Esophagus muscularis mucosa (tissue), 4 donors: ENCODE results near the gene CCN6. TPM values are rescaled to one million over a fixed set of nuclear protein-coding genes. Genes with fewer than 3 reads are reported as not detected.

ENCODE experiments used
- DNase-seq: peaks from one replicate; pipeline ENCODE4 v3.0.0-alpha.2; 2017; ENCODE audit errors: extremely low spot score
- H3K27ac ChIP-seq, 4 donors: fragments of 200-600 bp; sonication (generic); replicated peaks in 1 of 4; 1 replicate in 3 of 4; 2 replicates in 1 of 4; pipeline ENCODE4 v1.5.1; 2016 to 2019; ENCODE audit warnings: mild to moderate bottlenecking in 1 of 4
- H3K27me3 ChIP-seq, 4 donors: fragments of 200-600 bp; sonication (generic); one replicate each; pipeline versions ENCODE4 v1.5.1 to v1.6.0; 2016 to 2019
- H3K36me3 ChIP-seq, 4 donors: fragments of 200-600 bp; sonication (generic); one replicate each; pipeline ENCODE4 v1.5.1; 2016 to 2019
- H3K4me1 ChIP-seq, 4 donors: fragments of 200-600 bp; sonication (generic); one replicate each; pipeline ENCODE4 v1.5.1; 2016 to 2019
- H3K4me3 ChIP-seq, 4 donors: fragments of 200-600 bp; sonication (generic); 1 replicate in 2 of 4; 2 replicates in 2 of 4; pipeline ENCODE4 v1.5.1; 2016 to 2019; ENCODE audit warnings: mild to moderate bottlenecking in 4 of 4, moderate library complexity in 1 of 4
- H3K9me3 ChIP-seq, 4 donors: fragments of 200-600 bp; sonication (generic); 1 replicate in 3 of 4; 2 replicates in 1 of 4; pipeline ENCODE4 v1.5.1; 2016 to 2019
- EP300 ChIP-seq: sonication (generic); formaldehyde crosslinking; IDR thresholded peaks from one replicate; pipeline ENCODE4 v1.6.1; 2017; ENCODE audit warnings: antibody characterized with exemption
- POLR2A ChIP-seq: fragments of 450-650 bp; IDR thresholded peaks from one replicate; pipeline ENCODE4 v1.6.1; 2017; ENCODE audit warnings: antibody characterized with exemption, moderate library complexity, mild to moderate bottlenecking, low read depth
- POLR2AphosphoS5 ChIP-seq, 2 donors: sonication (generic); formaldehyde crosslinking; IDR thresholded peaks; one replicate each; pipeline ENCODE4 v1.6.1; 2017; ENCODE audit warnings: antibody characterized with exemption in 2 of 2
- WGBS: methylation state at CpG from one replicate; pipeline ENCODE4 v1.1.5; 2018; 5-methylcytosine and 5-hydroxymethylcytosine counted together
- intact Hi-C: fragments of 100-400 bp; cut with DNase I; formaldehyde crosslinking; loops from one replicate; pipeline ENCODE4 v1.15.1; 2023
- total RNA-seq, 4 donors: library from RNA; depleted of rRNA; stranded (reverse); fragments of >200 nt; gene quantifications; one replicate each; pipeline versions ENCODE4 v1.1.0 to v1.2.1, GENCODE V29; 2016
- TF ChIP-seq, protein P1 (sequence below), 3 experiments: fragments of 200-600 bp in 2 of 3; fragments of 450-650 bp in 1 of 3; sonication (generic) in 2 of 3; IDR thresholded peaks; one replicate each; pipeline ENCODE4 v1.5.1; 2017 to 2019; ENCODE audit warnings: antibody characterized with exemption in 3 of 3, mild to moderate bottlenecking in 2 of 3, moderate library complexity in 1 of 3

The CCN6 gene
- total RNA-seq, 4 donors from 2014 or later, result not detected

DNA sequence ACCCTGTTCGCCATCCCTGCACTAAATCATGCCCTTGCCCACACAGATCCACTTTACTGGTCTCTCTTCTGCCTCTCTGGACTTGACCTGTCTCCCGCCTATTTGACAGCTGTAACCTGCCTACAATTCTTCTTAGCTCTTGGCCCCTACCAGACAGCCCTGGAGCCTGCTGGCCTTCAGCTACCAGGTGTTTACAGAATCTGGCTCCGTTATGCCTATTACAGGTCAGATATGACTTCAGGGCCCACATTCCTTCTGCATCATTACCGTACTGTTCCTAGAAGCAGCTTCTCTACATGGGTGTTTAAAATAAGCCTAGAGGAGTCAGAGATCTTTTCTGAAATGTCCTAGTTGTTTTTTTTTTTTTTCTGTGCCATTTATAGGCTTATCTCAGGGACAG is 45.4 kb upstream of the CCN6 start:
- Histone ChIP-seq H3K4me3 (no peak overlapping the region), H3K36me3 (no peaks in the 10 kb centered on the region), H3K27me3 (no peaks in the 10 kb centered on the region), H3K9me3 (no peaks in the 10 kb centered on the region), H3K4me1 (peaks cover 3 to 28% (median 20%) of the 10 kb centered on the region in 4 donors), H3K27ac (no peak overlapping the region)
- WGBS, result 82% methylated on average over 4 of the region's 4 CpGs
- TF ChIP-seq EP300, result no peak
- TF ChIP-seq, protein P1, sequence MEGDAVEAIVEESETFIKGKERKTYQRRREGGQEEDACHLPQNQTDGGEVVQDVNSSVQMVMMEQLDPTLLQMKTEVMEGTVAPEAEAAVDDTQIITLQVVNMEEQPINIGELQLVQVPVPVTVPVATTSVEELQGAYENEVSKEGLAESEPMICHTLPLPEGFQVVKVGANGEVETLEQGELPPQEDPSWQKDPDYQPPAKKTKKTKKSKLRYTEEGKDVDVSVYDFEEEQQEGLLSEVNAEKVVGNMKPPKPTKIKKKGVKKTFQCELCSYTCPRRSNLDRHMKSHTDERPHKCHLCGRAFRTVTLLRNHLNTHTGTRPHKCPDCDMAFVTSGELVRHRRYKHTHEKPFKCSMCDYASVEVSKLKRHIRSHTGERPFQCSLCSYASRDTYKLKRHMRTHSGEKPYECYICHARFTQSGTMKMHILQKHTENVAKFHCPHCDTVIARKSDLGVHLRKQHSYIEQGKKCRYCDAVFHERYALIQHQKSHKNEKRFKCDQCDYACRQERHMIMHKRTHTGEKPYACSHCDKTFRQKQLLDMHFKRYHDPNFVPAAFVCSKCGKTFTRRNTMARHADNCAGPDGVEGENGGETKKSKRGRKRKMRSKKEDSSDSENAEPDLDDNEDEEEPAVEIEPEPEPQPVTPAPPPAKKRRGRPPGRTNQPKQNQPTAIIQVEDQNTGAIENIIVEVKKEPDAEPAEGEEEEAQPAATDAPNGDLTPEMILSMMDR (IDR thresholded peaks at IDR 0.05), result no peak
- no peak for TF ChIP-seq POLR2A
- TF ChIP-seq POLR2AphosphoS5 (IDR thresholded peaks at IDR 0.05), result no peak
- DNase-seq, result no peak
- intact Hi-C loops, result no loop called here

DNA sequence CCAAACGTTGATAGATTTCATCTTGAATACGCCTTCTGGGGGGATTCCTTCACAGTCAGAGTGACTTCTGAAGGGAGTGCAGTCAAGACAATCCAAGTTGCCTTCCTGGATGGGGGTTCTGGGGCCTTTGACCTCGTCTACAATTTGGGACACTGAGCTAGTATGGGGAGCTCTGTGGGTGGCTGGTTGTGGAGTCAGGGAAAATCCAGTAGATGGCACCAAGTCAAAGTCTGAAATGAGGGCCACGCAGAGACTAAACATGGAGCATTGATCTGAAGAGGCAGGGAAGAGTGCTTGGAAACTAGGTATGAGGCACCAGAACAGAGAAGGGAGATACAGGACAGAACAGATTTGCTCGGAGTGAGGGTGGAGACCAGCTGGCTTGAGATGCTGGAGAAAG is 43.6 kb upstream of the CCN6 start:
- TF ChIP-seq, protein P1 (IDR thresholded peaks at IDR 0.05), result peak in 1 of 3 experiments; percentile 2
- no peak for TF ChIP-seq POLR2A
- no peak for TF ChIP-seq EP300
- TF ChIP-seq POLR2AphosphoS5 (IDR thresholded peaks at IDR 0.05), result no peak
- Histone ChIP-seq H3K36me3 (no peaks in the 10 kb centered on the region), H3K27me3 (no peaks in the 10 kb centered on the region), H3K4me3 (no peak overlapping the region), H3K9me3 (no peaks in the 10 kb centered on the region), H3K4me1 (peaks cover 17 to 44% (median 35%) of the 10 kb centered on the region in 4 donors), H3K27ac (no peak overlapping the region)
- DNase-seq, result no peak
- intact Hi-C loops, result no loop called here
- WGBS, result 81% methylated on average over 5 of the region's 5 CpGs

DNA sequence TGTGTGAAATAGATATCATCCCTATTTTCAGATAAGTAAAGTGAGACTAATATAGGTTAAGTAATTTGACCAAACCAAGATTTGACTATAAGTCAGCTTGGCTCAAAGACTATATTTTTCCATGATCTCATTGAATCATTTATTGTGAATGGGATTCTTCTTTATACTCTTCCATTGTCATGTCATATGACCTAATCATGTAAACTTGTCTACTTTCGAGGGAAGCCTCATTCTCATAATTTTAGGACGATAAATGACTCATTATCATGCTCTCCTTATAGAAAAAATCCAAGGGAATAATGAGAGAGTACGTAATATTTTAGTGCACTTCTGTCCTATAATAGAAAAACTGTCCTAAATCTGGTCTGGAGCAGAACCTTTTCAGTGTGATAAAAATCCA is 40.9 kb upstream of the CCN6 start:
- DNase-seq, result no peak
- intact Hi-C loops, result no loop called here
- no peaks in the 10 kb centered on the region for H3K9me3 ChIP-seq
- no peak overlapping the region for H3K27ac ChIP-seq
- H3K4me1 ChIP-seq, result peaks cover 22 to 45% (median 38%) of the 10 kb centered on the region in 4 donors
- H3K27me3 ChIP-seq, result no peaks in the 10 kb centered on the region
- TF ChIP-seq, protein P1 (IDR thresholded peaks at IDR 0.05), result no peak
- TF ChIP-seq EP300 (no peak), POLR2AphosphoS5 (IDR thresholded peaks at IDR 0.05) (no peak), POLR2A (no peak)
- no peak overlapping the region for H3K4me3 ChIP-seq
- no peaks in the 10 kb centered on the region for H3K36me3 ChIP-seq
- WGBS, result 84% methylated on average over 3 of the region's 3 CpGs

DNA sequence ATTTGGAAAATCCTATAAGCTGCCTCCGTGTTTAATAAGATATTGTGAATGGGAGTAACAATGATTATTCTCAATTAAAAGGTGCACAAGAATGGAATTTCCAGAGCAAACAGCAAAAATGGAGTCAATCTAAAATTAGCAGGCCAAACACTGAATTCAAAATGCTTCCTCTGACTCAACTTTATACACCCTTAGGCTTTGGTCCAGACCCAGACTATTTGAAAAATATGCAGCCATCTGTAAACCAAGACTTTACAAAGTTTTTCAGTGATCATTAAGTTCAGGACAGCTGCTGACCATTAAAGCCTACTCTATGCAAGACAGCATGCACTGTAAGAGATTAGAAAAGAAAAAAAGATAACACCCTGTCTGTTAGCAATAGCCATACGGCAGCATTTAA is 39.4 kb upstream of the CCN6 start:
- intact Hi-C loops, result no loop called here
- 47% methylated on average over 2 of the region's 2 CpGs for WGBS
- H3K27me3 ChIP-seq, result no peaks in the 10 kb centered on the region
- H3K36me3 ChIP-seq, result no peaks in the 10 kb centered on the region
- TF ChIP-seq POLR2A (no peak), EP300 (no peak), POLR2AphosphoS5 (IDR thresholded peaks at IDR 0.05) (no peak)
- TF ChIP-seq, protein P1 (IDR thresholded peaks at IDR 0.05), result no peak
- DNase-seq, result no peak
- H3K4me1 ChIP-seq, result peaks cover 26 to 47% (median 42%) of the 10 kb centered on the region in 4 donors
- peak overlapping the region; percentile 19 to 50 (median 35) for H3K27ac ChIP-seq
- no peak overlapping the region for H3K4me3 ChIP-seq
- H3K9me3 ChIP-seq, result no peaks in the 10 kb centered on the region

DNA sequence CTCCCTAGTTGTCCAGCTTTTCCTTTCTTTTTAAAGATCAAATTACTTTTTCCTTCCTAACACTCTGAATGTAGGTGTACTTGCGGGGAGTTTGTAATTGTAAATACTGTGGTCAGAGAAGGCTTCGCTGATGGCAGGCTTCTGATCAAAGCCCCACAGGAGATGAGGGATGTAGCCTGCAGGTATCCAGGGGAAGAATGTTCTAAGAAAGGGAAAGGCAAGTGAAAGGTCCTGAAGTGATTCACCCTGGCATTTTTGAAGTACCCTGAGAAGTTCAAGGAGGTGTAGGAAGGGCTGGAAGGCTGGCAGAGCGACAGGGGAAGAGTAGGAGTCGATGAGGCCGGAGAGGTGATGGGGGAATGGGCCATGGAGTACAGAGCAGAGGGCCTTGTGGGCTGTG is 38.2 kb upstream of the CCN6 start:
- Histone ChIP-seq H3K4me1 (peaks cover 28 to 53% (median 47%) of the 10 kb centered on the region in 4 donors), H3K4me3 (no peak overlapping the region), H3K27me3 (no peaks in the 10 kb centered on the region), H3K9me3 (no peaks in the 10 kb centered on the region), H3K36me3 (no peaks in the 10 kb centered on the region), H3K27ac (peak overlapping the region in 3 of 4 donors; percentile 15 to 35 (median 22))
- 98% methylated on average over 5 of the region's 5 CpGs for WGBS
- DNase-seq, result no peak
- intact Hi-C loops, result no loop called here
- TF ChIP-seq POLR2AphosphoS5 (IDR thresholded peaks at IDR 0.05) (no peak), POLR2A (no peak), EP300 (no peak)
- TF ChIP-seq, protein P1 (IDR thresholded peaks at IDR 0.05), result no peak
